ENCODE data around the gene RERE.

GRCh38 chr1:8560035-8560434, 257.4 kb downstream of the RERE start:
- TF ChIP-seq CTCF (IDR thresholded peaks at IDR 0.05), result no peak
- no peak for TF ChIP-seq POLR2A (IDR thresholded peaks at IDR 0.05)

Measured in uterus (tissue), 2 donors.